NCI-H748 treated with DMSO at 0.1 percent for 48 hours (cell line): Measurements from ENCODE around the gene MYBPHL.

Experiments
- DNase-seq: peaks from one replicate; lab custom pipeline; 2025; lab: John Stamatoyannopoulos, UW

The MYBPHL gene

DNA sequence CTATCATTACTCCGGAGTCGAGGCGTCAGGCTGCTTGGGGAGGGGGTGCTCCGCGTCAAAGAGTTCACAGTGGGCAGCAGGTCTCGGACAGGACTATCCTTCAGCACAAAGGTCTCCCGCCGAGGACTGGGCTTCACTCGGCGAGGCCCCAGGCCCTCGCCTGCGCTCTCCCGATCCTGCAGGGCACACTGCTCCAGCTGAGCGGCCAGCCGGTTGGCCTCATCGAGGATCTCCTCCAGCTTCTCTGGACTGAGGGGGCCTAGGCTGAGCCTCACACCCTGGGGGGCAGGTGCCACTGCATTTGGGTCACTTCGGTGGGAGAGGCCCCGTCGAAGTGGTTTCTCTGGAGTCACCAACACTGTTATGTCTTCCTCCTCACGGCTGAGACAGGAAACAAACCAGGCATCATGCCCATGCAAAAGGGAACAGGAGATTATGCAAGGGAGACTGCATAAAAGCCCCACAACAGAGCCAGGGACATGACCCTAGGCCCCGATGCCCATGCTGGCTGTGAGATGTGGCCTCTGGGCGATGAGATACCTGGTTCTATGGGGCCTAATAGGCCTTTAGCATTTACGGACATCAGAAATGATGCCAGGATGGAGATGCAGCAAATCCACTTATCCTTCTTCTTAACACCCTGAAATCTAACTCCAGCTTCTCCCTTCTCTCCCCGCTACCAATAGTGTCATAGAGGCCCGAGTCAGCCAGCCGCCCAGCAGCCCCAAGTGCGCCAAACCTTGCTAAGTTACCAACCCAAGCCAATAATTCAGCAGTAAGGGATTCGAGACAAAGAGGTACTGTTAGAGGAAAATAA is 24.9 kb downstream of the MYBPHL start:
- no peak for DNase-seq

DNA sequence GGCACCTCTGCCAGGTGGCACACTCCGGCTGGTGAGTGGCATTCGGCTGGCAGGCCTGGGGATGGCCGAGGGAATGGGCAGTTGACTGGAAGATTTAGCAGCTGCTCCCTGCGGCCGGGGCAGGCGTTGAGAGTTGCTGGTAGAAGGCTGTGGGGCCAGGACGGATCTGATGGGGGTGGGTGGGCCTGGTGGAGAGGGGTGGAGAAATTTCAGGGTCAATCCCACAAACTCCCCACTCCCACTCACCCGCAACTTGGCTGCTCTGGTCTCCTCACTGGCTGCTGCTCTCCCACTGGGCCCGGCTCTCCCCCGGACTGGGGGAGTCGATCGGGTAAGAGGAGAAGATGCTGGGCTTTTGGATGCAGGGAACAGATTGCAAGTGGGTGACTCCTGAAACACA is 25.9 kb downstream of the MYBPHL start:
- DNase-seq: no peak

DNA sequence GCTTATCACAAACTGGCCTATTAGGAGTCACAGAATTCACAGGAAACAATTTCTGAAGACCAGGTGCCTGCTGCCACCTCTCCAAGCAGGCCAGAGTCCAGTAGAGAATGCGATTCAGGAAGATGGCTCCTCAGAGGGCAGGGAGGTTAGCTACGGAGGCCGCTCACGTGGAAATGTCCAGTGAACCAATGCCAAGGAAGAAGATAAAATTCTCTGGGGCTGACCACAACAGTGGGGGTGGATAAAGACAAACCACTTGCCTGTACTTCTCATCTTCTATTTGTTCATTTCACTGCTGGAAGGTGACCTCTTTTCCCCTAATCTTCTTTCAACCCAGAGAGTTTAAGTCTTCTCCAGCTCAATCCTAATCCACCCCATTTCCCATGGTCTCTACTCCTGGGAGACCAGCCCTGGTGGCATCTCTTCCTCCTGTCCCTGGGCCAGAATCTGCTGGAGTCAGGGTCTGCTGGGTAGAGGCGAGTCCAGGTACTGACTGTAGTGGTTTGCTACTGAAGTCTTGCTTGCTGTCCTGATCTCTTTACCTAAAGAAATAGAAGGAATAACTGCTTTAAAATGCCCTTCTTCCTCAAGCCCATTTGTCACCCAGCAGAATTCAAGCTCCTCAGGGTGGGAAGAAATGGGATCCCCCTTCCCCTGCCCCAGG is 27.1 kb downstream of the MYBPHL start:
- DNase-seq: no peak

DNA sequence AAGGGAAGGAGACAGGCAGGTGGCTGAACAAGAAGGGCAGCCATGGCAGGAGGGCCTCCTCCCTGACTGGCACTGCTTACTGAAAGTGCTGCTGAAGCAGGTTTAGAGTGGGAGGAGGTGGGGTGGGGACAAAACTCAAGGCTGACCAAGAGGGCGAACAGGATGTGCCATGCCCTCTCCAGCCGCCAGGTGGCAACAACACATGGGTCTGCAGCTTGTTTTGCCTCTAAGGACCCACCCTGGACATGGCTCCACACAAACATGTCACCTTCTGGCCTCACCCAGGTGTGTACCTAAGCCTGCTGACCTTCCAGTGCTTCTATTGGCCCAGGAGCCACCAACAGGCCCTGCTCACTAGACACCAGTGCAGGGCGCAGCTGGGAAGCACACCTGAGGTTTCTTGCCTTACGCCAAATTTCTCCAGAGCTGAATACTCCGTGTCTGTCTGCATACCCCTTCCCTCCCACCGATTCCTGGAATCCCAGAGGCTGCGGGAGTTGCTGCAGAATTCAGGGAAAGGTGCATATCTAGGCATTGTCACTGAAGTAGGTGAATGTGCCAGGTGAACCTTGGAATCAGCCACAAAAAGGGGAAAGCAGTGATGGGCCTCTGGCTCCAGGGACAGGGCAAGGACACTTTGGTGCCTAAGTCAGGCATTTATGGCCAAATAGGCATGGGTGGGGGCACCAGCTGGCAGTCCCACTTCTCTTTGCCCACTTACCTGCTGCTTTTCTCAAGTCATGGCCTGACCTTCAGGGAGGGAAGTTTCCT is 29.2 kb downstream of the MYBPHL start:
- peak; percentile 38 for DNase-seq

DNA sequence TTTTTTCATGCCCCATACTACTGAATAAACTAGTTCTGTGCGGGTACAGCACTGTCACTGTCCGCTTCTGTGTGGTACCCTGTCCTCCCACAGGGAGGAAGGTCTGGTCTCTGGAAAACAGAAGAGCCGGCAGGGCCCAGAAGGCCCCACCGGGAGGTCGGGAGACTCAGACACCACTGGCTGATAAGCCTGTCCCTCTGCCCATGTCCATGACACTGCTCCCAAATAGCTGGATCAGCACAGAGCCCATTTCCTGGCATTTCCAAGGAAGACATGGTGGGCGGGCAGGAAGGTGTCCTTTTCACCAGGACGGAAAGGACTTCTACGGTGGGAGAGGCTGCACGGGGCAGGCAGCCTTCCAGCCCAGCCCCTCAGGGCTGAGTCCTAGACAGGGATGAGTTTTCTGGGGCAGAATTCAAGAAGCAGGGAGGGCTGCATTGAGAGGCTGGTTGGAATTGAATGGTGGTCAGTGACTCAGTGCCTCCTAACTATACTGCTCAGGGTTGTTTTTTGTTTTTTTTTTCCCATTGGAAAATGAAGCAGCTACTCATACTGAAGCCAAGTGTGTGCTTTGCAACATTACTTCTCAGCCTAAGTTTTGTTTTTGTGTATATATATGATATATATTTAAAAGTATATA is 31.0 kb downstream of the MYBPHL start:
- no peak for DNase-seq

DNA sequence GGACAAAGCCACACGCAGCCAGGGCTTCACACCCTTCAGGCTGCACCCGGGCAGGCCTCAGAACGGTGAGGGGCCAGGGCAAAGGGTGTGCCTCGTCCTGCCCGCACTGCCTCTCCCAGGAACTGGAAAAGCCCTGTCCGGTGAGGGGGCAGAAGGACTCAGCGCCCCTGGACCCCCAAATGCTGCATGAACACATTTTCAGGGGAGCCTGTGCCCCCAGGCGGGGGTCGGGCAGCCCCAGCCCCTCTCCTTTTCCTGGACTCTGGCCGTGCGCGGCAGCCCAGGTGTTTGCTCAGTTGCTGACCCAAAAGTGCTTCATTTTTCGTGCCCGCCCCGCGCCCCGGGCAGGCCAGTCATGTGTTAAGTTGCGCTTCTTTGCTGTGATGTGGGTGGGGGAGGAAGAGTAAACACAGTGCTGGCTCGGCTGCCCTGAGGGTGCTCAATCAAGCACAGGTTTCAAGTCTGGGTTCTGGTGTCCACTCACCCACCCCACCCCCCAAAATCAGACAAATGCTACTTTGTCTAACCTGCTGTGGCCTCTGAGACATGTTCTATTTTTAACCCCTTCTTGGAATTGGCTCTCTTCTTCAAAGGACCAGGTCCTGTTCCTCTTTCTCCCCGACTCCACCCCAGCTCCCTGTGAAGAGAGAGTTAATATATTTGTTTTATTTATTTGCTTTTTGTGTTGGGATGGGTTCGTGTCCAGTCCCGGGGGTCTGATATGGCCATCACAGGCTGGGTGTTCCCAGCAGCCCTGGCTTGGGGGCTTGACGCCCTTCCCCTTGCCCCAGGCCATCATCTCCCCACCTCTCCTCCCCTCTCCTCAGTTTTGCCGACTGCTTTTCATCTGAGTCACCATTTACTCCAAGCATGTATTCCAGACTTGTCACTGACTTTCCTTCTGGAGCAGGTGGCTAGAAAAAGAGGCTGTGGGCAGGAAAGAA is 32.0 kb downstream of the MYBPHL start:
- DNase-seq: no peak

DNA sequence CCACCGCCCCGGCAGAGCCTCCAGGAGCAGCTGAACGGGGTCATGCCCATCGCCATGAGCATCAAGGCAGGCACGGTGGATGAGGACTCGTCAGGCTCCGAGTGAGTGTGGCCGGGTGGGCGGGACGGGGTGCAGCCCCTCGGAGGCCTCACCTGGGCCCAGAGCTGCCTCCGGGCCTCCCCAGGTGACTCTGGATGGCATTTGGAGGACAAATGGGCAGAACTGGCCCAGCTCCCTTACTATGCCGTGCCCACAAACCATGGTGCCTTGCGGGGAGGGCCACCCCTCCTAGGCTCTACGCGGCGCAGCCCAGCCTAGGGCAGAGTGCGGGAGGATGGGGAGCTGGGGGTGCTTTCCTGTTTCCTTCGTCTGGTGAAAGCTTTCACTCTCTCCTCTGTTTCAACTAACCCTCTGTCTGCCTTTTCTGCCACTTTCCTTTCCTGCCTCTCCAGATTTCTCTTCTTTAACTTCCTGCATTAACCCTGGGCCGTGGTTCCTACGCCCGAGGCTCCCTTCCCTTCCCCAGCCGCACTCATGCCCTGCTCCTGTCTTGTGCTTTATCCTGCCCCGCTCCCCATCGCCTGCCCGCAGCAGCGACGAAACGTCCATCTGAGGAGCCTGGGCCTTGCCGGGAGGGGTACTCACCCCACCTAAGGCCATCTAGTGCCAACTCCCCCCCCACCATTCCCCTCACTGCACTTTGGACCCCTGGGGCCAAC is 33.1 kb downstream of the MYBPHL start:
- DNase-seq: no peak

DNA sequence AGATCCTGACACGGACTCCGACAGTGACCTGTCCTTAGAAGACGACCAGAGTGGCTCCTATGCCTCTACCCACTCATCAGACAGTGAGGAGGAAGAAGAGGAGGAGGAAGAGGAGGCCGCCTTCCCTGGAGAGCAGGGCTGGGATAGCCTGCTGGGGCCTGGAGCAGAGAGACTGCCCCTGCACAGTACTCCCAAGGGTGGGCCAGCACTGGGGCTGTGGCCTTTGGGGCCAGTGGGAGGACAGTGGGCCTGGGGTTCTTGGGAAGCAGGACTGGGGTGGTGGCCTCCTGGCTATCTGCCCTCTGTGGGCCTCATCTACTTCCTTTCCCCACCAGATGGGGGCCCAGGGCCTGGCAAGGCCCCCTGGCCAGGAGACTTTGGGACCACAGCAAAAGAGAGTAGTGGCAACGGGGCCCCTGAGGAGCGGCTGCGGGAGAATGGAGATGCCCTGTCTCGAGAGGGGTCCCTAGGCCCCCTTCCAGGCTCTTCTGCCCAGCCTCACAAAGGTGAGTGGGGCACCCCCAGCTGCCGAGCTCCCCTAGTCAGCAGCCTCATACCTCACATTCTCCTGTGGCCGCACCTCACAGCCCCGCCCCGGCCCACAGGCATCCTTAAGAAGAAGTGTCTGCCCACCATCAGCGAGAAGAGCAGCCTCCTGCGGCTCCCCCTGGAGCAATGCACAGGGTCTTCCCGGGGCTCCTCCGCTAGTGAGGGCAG is 33.8 kb downstream of the MYBPHL start:
- DNase-seq: no peak

DNA sequence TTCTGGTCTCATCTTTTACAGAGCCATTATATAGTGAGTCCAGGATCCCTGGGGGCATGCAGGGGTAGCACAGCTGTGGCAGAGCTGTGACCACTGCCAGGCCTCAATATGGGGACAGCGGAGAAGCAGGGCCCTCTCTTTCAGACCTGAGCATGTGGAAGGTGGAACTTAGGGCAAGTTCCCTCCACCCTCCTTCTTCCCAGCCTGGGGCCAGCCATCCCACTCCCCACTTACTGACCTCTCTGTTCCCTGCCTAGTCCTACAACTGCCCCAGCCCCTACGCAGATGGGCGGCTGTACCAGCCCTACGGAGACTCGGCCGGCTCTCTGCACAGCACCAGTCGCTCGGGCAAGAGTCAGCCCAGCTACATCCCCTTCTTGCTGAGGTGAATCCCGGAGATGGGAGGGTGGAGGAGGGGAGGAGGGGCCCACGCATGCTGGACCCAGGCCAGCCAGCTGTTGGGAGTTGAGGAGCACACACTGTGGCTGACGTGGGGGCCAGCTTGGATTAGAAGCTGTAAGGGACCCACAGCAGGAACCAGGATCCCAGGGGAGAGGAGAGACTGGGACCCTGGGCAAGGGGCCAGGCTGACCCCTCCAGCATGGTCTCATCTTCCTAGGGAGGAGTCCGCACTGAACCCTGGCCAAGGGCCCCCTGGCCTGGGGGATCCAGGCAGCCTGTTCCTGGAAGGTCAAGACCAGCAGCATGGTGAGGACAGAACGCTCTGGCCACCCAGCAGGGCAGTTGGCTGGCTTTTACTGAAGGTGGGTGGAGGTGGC is 34.6 kb downstream of the MYBPHL start:
- no peak for DNase-seq

DNA sequence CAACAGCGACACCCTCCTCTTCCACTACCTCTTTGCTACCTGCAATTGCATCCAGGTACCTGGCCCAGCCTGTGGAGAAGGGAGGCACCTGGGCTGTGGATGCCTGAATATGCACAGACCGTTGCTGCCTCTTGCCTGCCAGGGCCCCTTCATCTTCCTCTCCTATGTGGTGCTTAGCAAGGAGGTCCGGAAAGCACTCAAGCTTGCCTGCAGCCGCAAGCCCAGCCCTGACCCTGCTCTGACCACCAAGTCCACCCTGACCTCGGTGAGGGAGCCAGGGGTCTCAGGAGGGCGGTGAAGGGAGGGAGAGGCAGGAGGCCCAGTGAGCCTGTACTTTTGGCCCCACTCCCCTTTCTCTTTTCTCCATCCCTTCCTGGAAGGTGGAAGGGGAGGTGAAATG is 35.4 kb downstream of the MYBPHL start:
- no peak for DNase-seq

DNA sequence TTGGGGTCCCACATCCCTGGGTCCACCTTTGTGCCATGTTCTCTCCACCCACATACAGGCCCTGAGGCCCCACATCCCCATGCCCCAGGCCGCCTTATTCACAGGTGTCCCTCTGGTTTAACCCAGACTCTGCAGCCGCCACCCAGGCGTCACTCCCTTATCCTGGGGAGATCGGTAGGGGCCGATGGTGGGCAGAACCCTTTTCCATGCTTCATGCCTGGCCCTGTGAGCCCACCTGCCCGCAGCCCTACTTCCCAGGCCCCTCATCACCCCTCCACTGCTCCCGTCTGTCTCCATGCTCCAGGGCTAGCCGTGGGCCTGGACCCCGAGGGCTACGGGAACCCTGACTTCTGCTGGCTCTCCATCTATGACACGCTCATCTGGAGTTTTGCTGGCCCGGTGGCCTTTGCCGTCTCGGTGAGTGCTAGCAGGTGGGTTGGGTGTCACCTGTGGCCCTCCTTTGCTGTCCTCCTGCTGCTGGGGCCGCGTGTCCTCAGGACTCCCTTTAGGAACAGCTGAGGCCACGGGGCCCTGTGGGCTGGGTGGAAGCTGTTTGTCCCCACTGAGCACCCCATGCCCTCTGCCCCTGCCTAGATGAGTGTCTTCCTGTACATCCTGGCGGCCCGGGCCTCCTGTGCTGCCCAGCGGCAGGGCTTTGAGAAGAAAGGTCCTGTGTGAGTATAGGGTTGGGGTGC is 36.0 kb downstream of the MYBPHL start:
- DNase-seq: no peak

DNA sequence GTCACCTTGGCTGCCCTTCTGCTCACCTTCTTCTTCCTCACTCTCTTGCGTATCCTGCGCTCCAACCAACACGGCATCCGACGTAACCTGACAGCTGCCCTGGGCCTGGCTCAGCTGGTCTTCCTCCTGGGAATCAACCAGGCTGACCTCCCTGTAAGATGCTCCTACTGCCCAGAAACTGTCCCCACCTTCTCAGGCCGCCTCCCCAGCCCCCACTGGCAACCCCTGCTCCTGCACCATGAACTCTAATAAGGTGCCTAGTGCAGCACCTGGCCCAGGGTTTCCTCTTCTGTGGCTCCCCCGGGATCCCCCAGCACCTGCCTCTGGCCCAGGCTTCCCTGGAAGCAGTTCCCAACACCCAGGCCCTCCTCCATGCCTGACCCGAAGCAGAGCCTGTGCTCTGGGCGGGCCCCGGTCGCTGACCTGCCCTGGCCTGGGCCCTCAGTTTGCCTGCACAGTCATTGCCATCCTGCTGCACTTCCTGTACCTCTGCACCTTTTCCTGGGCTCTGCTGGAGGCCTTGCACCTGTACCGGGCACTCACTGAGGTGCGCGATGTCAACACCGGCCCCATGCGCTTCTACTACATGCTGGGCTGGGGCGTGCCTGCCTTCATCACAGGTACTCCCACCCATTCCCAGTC is 36.7 kb downstream of the MYBPHL start:
- no peak for DNase-seq

DNA sequence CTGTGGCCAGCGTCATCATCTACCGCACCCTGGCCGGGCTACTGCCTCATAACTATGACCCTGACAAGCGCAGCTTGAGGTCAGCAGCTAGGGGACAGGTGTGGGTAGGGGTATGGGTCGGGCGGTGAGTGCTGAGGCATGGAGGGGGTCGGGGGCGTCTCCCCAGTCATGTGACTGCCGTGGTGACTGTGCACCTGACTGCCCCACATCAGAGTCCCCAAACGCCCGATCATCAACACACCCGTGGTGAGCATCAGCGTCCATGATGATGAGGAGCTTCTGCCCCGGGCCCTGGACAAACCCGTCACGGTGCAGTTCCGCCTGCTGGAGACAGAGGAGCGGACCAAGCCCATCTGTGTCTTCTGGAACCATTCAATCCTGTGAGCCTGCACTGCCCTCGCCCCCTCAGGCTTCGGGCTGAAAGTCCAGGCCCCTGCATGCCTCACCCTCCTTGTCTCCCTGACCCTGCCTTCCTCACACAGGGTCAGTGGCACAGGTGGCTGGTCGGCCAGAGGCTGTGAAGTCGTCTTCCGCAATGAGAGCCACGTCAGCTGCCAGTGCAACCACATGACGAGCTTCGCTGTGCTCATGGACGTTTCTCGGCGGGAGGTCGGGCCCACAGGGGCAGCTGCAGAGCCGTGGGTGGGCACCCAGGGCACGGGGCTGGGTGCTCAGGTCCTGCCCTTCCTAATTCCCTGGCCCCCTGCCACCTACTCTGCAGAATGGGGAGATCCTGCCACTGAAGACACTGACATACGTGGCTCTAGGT is 37.4 kb downstream of the MYBPHL start:
- DNase-seq: no peak

DNA sequence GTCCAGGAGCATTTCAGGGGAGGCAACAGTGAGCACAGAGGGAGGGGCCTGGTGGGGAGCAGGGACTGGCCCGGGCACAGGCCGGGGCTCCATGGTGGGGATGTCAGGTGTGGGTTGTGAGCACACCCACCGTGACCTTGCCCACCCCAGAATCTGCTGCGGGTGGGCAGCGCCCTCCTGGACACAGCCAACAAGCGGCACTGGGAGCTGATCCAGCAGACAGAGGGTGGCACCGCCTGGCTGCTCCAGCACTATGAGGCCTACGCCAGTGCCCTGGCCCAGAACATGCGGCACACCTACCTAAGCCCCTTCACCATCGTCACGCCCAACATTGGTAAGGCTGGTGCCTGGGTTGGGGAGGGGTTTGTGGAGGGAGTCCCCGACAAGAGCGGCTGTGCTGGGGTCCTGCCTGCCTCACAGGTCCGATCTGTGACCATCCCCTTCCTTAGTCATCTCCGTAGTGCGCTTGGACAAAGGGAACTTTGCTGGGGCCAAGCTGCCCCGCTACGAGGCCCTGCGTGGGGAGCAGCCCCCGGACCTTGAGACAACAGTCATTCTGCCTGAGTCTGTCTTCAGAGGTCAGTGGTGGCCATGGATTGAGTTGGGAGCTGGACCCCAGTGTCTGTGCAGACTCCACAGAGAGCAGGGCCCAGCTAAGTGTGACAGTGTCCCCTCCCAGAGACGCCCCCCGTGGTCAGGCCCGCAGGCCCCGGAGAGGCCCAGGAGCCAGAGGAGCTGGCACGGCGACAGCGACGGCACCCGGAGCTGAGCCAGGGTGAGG is 38.2 kb downstream of the MYBPHL start:
- no peak for DNase-seq

DNA sequence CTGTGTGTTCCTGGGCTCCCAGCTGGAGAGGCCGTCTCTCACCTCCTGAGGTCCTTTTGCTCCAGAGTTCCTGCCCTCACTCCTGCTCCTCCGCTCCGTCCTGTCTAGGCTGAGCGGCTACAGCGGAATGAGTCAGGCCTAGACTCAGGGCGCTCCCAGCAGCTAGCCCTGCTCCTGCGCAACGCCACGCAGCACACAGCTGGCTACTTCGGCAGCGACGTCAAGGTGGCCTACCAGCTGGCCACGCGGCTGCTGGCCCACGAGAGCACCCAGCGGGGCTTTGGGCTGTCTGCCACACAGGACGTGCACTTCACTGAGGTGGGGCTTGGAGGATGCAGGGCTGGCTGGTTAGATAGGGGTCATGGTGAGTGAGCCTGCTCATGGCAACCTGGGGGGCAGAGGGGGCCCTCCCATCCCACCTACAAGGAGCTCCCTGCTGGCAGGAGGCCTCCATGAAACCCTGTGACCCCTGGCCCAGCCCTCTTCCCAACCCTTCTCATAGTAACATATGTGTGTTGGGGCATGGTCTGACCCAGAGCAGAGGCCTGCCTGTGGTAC is 39.0 kb downstream of the MYBPHL start:
- DNase-seq: no peak

DNA sequence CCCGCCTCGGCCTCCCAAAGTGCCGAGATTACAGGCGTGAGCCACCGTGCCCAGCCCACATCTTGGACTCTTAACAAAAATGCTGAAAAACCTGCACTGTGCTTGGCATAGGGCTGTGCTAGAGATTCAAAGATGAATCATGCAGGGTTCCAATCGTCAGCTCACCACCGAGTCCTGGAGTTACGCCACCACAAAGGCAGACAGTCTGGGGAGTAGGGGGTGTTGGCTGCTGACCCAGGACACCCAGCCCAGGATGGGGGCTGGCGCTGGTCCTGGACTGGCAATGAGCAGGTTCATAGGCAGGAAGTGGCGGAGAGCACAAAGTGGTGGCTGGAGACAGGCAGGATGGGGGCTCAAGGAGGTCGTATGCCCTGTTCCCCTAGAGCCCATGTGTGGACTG is 39.8 kb downstream of the MYBPHL start:
- DNase-seq: no peak
